BLaER1 (cell line): ENCODE measurements around the gene E2F2.
"Not testable (repeated sequence)": the region's sequence is repeated elsewhere in the genome, so short reads cannot be mapped to it uniquely, and the experiment has no call there.

Experiments used
- H3K27ac ChIP-seq: shearing (Covaris generic); formaldehyde crosslinking; 2 replicates; pipeline ENCODE4 v1.8.1; 2022
- H3K27me3 ChIP-seq: shearing (Covaris generic); formaldehyde crosslinking; 2 replicates; pipeline ENCODE4 v1.8.1; 2022
- H3K36me3 ChIP-seq: shearing (Covaris generic); formaldehyde crosslinking; 2 replicates; pipeline ENCODE4 v1.8.1; 2022
- H3K4me1 ChIP-seq: shearing (Covaris generic); formaldehyde crosslinking; 2 replicates; pipeline ENCODE4 v1.8.1; 2022
- H3K4me2 ChIP-seq: shearing (Covaris generic); formaldehyde crosslinking; 2 replicates; pipeline ENCODE4 v1.8.1; 2022
- H3K4me3 ChIP-seq: shearing (Covaris generic); formaldehyde crosslinking; 2 replicates; pipeline ENCODE4 v1.8.1; 2022
- H3K9ac ChIP-seq: shearing (Covaris generic); formaldehyde crosslinking; 2 replicates; pipeline ENCODE4 v1.8.1; 2022
- H3K9me3 ChIP-seq: shearing (Covaris generic); formaldehyde crosslinking; 2 replicates; pipeline ENCODE4 v1.8.1; 2022
- H4K20me1 ChIP-seq: shearing (Covaris generic); formaldehyde crosslinking; 2 replicates; pipeline ENCODE4 v1.8.1; 2022
- Cebpa-rat ChIP-seq: shearing (Covaris generic); IDR thresholded peaks from 2 replicates; pipeline ENCODE4 v1.8.1; 2022

E2F2 gene

DNA sequence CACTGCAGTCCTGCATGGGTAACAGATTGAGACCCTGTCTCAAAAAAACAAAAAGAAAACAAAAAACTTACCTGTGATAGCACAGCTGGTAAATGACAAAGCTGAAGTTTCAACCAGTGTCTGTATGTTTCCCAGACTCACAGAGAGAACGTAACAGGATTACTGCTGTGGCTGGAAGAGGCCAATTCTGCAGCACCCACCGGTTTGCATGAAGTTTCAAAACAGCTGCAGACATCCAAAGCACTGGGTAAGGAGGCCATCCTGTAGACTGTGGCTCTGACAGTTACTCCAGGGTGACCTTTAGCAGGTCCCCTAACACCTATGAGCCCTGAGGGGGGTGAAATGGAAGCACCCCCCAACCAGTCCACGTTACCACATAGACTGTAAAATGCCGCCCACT is 20.8 kb upstream of the E2F2 start:
- Histone ChIP-seq H3K36me3 (peaks cover 5% of the 10 kb centered on the region), H3K27me3 (no peaks in the 10 kb centered on the region), H4K20me1 (peaks cover 4% of the 10 kb centered on the region), H3K4me1 (peaks cover 93% of the 10 kb centered on the region), H3K4me3 (no peak overlapping the region), H3K9ac (peak overlapping the region; percentile 4), H3K9me3 (no peaks in the 10 kb centered on the region), H3K4me2 (peak overlapping the region; percentile 85), H3K27ac (peak overlapping the region; percentile 99; the same call in 1 of the 2 replicates)
- TF ChIP-seq Cebpa-rat, result no peak

GRCh38 chr1:23548704-23549143 is 17.7 kb upstream of the E2F2 start:
- Histone ChIP-seq H3K4me2 (peak overlapping the region; percentile 85), H3K4me3 (no peak overlapping the region), H3K27ac (peak overlapping the region; percentile 69), H3K36me3 (no peaks in the 10 kb centered on the region), H3K9ac (peak overlapping the region; percentile 12; the same call in 1 of the 2 replicates), H3K9me3 (no peaks in the 10 kb centered on the region), H4K20me1 (no peaks in the 10 kb centered on the region), H3K4me1 (peaks cover 96% of the 10 kb centered on the region), H3K27me3 (no peaks in the 10 kb centered on the region)
- no peak for TF ChIP-seq Cebpa-rat

- Histone ChIP-seq H3K36me3 (no peaks in the 10 kb centered on the region), H3K4me3 (no peak overlapping the region), H3K9ac (peak overlapping the region; percentile 30), H3K9me3 (no peaks in the 10 kb centered on the region), H3K27me3 (no peaks in the 10 kb centered on the region), H4K20me1 (no peaks in the 10 kb centered on the region), H3K27ac (peak overlapping the region; percentile 27; the same call in 1 of the 2 replicates), H3K4me2 (peak overlapping the region; percentile 85), H3K4me1 (peaks cover 91% of the 10 kb centered on the region)
- no peak for TF ChIP-seq Cebpa-rat
These were observed 16.0 kb upstream of the E2F2 start for GRCh38 chr1:23546897-23547584.

- Histone ChIP-seq H3K4me1 (peaks cover 79% of the 10 kb centered on the region), H3K27ac (peak overlapping the region; percentile 61), H3K9ac (0 out of 2 replicates have a peak overlapping the region, but pooled peaks have one; percentile 12)
These were observed 14.8 kb upstream of the E2F2 start for GRCh38 chr1:23545851-23546250.

GRCh38 chr1:23544444-23545389 is 13.7 kb upstream of the E2F2 start:
- Histone ChIP-seq H3K9ac (no peak overlapping the region), H3K4me3 (no peak overlapping the region), H3K27ac (peak overlapping the region; percentile 61), H3K4me1 (peaks cover 75% of the 10 kb centered on the region), H3K4me2 (peak overlapping the region; percentile 67), H4K20me1 (no peaks in the 10 kb centered on the region), H3K27me3 (no peaks in the 10 kb centered on the region), H3K36me3 (no peaks in the 10 kb centered on the region), H3K9me3 (no peaks in the 10 kb centered on the region)
- no peak for TF ChIP-seq Cebpa-rat

More at GRCh38 chr1:23545851-23546250, 14.8 kb upstream of the E2F2 start:
- TF ChIP-seq Cebpa-rat, result no peak
- Histone ChIP-seq H3K9me3 (no peaks in the 10 kb centered on the region), H3K36me3 (no peaks in the 10 kb centered on the region), H3K4me2 (peak overlapping the region; percentile 67), H4K20me1 (no peaks in the 10 kb centered on the region), H3K27me3 (no peaks in the 10 kb centered on the region), H3K4me3 (no peak overlapping the region)

DNA sequence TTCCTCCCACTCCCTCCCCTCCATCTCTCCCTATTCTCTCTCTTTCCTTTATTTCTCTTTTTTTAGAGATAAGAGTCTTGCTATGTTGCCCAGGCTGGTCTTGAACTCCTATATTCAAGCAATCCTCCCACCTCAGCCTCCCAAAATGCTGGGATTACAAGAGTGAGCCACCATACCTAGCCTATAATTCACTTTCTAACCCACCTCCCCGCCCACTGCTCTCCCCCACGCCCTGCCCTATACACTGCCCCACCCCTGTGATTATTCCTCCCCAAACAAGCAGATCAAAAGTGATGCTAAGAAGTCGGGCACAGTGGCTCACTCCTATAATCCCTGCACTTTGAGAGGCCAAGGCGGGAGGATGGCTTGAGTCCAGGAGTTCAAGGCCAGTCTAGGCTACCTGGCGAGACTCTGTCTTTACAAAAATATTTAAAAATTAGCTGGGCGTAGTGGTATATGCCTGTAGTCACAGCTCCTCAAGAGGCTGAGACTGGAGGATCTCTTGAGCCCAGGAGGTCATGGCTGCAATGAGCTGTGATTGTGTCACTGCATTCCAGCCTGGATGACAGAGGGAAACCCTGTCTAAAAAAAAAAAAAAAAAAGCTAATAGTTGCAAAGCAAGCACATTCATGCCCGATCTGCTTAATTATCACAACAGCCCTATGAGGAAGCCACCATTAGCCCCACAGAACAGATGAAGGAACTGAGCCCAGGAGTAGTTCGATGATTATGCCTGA is 12.8 kb upstream of the E2F2 start:
- peak overlapping the region; percentile 46; the same call in 1 of the 2 replicates for H3K27ac ChIP-seq
- 0 out of 2 replicates have a peak overlapping the region, but pooled peaks have one; percentile 45 for H3K9ac ChIP-seq
- no peaks in the 10 kb centered on the region for H3K27me3 ChIP-seq
- H3K9me3 ChIP-seq, result no peaks in the 10 kb centered on the region
- peaks cover 74% of the 10 kb centered on the region for H3K4me1 ChIP-seq
- no peaks in the 10 kb centered on the region for H4K20me1 ChIP-seq
- H3K4me3 ChIP-seq, result no peak overlapping the region
- H3K36me3 ChIP-seq, result no peaks in the 10 kb centered on the region
- no peak for TF ChIP-seq Cebpa-rat
- peak overlapping the region; percentile 40; the same call in 1 of the 2 replicates for H3K4me2 ChIP-seq

GRCh38 chr1:23542940-23543339 is 11.9 kb upstream of the E2F2 start:
- Histone ChIP-seq H3K27ac (0 out of 2 replicates have a peak overlapping the region, but pooled peaks have one; percentile 46), H3K4me2 (peak overlapping the region; percentile 40), H3K4me1 (peaks cover 72% of the 10 kb centered on the region)
- not testable (repeated sequence) for H3K4me3 ChIP-seq, H3K9me3 ChIP-seq, H3K27me3 ChIP-seq, H3K9ac ChIP-seq, H4K20me1 ChIP-seq, H3K36me3 ChIP-seq

DNA sequence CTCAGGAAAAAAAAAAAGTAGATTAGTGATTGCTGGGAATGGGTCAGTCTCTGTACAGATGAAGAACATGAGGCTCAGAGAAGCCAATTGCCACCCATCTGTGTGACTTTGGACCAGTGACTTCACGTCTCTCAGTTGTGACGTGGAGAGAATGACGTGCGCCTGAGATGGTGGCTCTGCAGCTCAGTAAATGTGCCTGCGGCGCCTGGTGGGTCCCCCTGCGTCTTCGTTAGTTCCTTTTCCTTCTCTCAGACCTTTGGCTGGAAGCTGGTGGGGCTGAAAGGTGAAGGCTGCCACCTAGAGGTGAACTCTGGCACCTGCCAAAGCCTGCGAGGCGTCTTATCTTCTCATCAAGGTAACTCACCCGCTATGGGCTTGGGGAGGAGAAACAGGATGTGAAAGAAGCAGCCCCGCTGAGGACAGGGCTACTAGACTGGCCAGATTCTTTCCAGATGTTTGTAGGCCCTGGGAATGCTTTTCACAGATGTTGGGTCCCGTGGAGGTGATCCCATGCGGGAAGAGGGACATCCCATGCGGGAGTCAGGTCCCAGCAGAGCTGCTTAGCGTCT is 8.7 kb upstream of the E2F2 start:
- Histone ChIP-seq H3K9me3 (no peaks in the 10 kb centered on the region), H3K27me3 (no peaks in the 10 kb centered on the region), H3K4me3 (no peak overlapping the region), H4K20me1 (no peaks in the 10 kb centered on the region), H3K9ac (no peak overlapping the region), H3K36me3 (no peaks in the 10 kb centered on the region), H3K4me1 (peaks cover 72% of the 10 kb centered on the region), H3K27ac (0 out of 2 replicates have a peak overlapping the region, but pooled peaks have one; percentile 30), H3K4me2 (peak overlapping the region; percentile 71)
- no peak for TF ChIP-seq Cebpa-rat
